ENCODE data around the gene USH2A.

- no peak for TF ChIP-seq CTCF (IDR thresholded peaks at IDR 0.05)
- TF ChIP-seq POLR2AphosphoS5 (IDR thresholded peaks at IDR 0.05) = no peak
- no peak for TF ChIP-seq POLR2A (IDR thresholded peaks at IDR 0.05)
These were observed 547.5 kb downstream of the USH2A start for GRCh38 chr1:215875712-215876111.

All from prostate gland (tissue), 2 donors.